NCI-H526 (cell line): ENCODE measurements around the gene BMP7.

Experiments used
- DNase-seq, 2 experiments: peaks; one replicate each; lab custom pipeline; 2025; lab: John Stamatoyannopoulos, UW

The BMP7 gene

GRCh38 chr20:57230247-57230646, 36.2 kb downstream of the BMP7 start:
- DNase-seq: no peak

- no peak for DNase-seq
Observed at GRCh38 chr20:57229490-57229889, 37.0 kb downstream of the BMP7 start.

GRCh38 chr20:57225830-57226229, 40.6 kb downstream of the BMP7 start:
- DNase-seq: no peak

- no peak for DNase-seq
Observed at GRCh38 chr20:57225197-57225733, 41.2 kb downstream of the BMP7 start.

GRCh38 chr20:57224641-57225138, 41.8 kb downstream of the BMP7 start:
- DNase-seq: no peak

- no peak for DNase-seq
Observed at GRCh38 chr20:57223648-57224489, 42.6 kb downstream of the BMP7 start.

- DNase-seq: no peak
Observed at GRCh38 chr20:57222631-57222950, 43.9 kb downstream of the BMP7 start.

GRCh38 chr20:57221916-57222630, 44.4 kb downstream of the BMP7 start:
- DNase-seq: no peak

- DNase-seq: no peak
Observed at GRCh38 chr20:57220337-57221145, 45.9 kb downstream of the BMP7 start.

- DNase-seq: no peak
Observed at GRCh38 chr20:57219071-57219677, 47.3 kb downstream of the BMP7 start.

- no peak for DNase-seq
Observed at GRCh38 chr20:57218489-57218888, 48.0 kb downstream of the BMP7 start.

GRCh38 chr20:57217802-57218201, 48.6 kb downstream of the BMP7 start:
- no peak for DNase-seq

- DNase-seq: no peak
Observed at GRCh38 chr20:57216669-57217068, 49.8 kb downstream of the BMP7 start.

GRCh38 chr20:57215826-57216471, 50.5 kb downstream of the BMP7 start:
- DNase-seq: no peak

- no peak for DNase-seq
Observed at GRCh38 chr20:57215426-57215825, 51.0 kb downstream of the BMP7 start.

- no peak for DNase-seq
Observed at GRCh38 chr20:57214948-57215347, 51.5 kb downstream of the BMP7 start.

- no peak for DNase-seq
Observed at GRCh38 chr20:57214427-57214826, 52.0 kb downstream of the BMP7 start.

GRCh38 chr20:57213924-57214323, 52.5 kb downstream of the BMP7 start:
- no peak for DNase-seq

- DNase-seq: no peak
Observed at GRCh38 chr20:57213291-57213690, 53.1 kb downstream of the BMP7 start.

GRCh38 chr20:57212534-57213276, 53.7 kb downstream of the BMP7 start:
- no peak for DNase-seq
